CD4-positive, alpha-beta T cell treated with Interleukin-4 for 4 hours (primary cell): Measurements from ENCODE around the gene RBM47.
"Not testable (repeated sequence)": the region's sequence is repeated elsewhere in the genome, so short reads cannot be mapped to it uniquely, and the experiment has no call there.

Experiments
- DNase-seq: peaks from one replicate; pipeline ENCODE4 v3.0.0-alpha.2; 2020

RBM47 gene

GRCh38 chr4:40481977-40482376 is 147.7 kb downstream of the RBM47 start:
- DNase-seq, result no peak

- DNase-seq, result no peak
Observed at GRCh38 chr4:40480291-40480690, 149.4 kb downstream of the RBM47 start.

GRCh38 chr4:40479378-40479777 is 150.3 kb downstream of the RBM47 start:
- DNase-seq, result no peak

- no peak for DNase-seq
Observed at GRCh38 chr4:40475609-40476008, 154.1 kb downstream of the RBM47 start.

GRCh38 chr4:40473578-40474388 is 155.9 kb downstream of the RBM47 start:
- no peak for DNase-seq

GRCh38 chr4:40471923-40472322 is 157.7 kb downstream of the RBM47 start:
- DNase-seq, result no peak

GRCh38 chr4:40466789-40467188 is 162.9 kb downstream of the RBM47 start:
- DNase-seq, result no peak

- DNase-seq, result no peak
Observed at GRCh38 chr4:40462326-40462725, 167.3 kb downstream of the RBM47 start.

- DNase-seq, result no peak
Observed at GRCh38 chr4:40461879-40462278, 167.8 kb downstream of the RBM47 start.

- DNase-seq, result no peak
Observed at GRCh38 chr4:40461062-40461461, 168.6 kb downstream of the RBM47 start.

- DNase-seq, result no peak
Observed at GRCh38 chr4:40458683-40459082, 171.0 kb downstream of the RBM47 start.

- DNase-seq, result no peak
Observed at GRCh38 chr4:40458109-40458508, 171.6 kb downstream of the RBM47 start.

- DNase-seq, result no peak
Observed at GRCh38 chr4:40455340-40455902, 174.2 kb downstream of the RBM47 start.

- no peak for DNase-seq
Observed at GRCh38 chr4:40454816-40455215, 174.8 kb downstream of the RBM47 start.

GRCh38 chr4:40453912-40454311 is 175.8 kb downstream of the RBM47 start:
- DNase-seq, result no peak

GRCh38 chr4:40448875-40449274 is 180.8 kb downstream of the RBM47 start:
- DNase-seq, result no peak

- DNase-seq, result no peak
Observed at GRCh38 chr4:40446839-40447238, 182.8 kb downstream of the RBM47 start.

GRCh38 chr4:40446261-40446750 is 183.4 kb downstream of the RBM47 start:
- DNase-seq, result not testable (repeated sequence)

GRCh38 chr4:40445671-40446070 is 184.0 kb downstream of the RBM47 start:
- no peak for DNase-seq

- no peak for DNase-seq
Observed at GRCh38 chr4:40441430-40441829, 188.2 kb downstream of the RBM47 start.

GRCh38 chr4:40439519-40439918 is 190.1 kb downstream of the RBM47 start:
- DNase-seq, result no peak

- no peak for DNase-seq
Observed at GRCh38 chr4:40438384-40439026, 191.2 kb downstream of the RBM47 start.

GRCh38 chr4:40437741-40438383 is 191.8 kb downstream of the RBM47 start:
- no peak for DNase-seq
